KMS-11 (cell line): ENCODE data around the gene TENM3.

Source experiments
- H2AFZ ChIP-seq: fragments of 200-600 bp; sonication (generic); 2 replicates; pipeline ENCODE4 v1.6.1; 2016; ENCODE audit warnings: antibody characterized with exemption, mixed run types, low read depth
- H3K27ac ChIP-seq: fragments of 200-600 bp; sonication (generic); 2 replicates; pipeline ENCODE4 v1.6.1; 2016; ENCODE audit warnings: mild to moderate bottlenecking, mixed run types
- H3K27me3 ChIP-seq: fragments of 200-600 bp; sonication (generic); 2 replicates; pipeline ENCODE4 v1.6.1; 2017; ENCODE audit warnings: mild to moderate bottlenecking, low read depth, mixed run types, moderate library complexity; ENCODE audit not compliant: insufficient read depth
- H3K36me3 ChIP-seq: fragments of 200-600 bp; sonication (generic); 2 replicates; pipeline ENCODE4 v1.6.1; 2017; ENCODE audit warnings: mild to moderate bottlenecking, mixed run types; ENCODE audit not compliant: insufficient read depth
- H3K4me1 ChIP-seq: fragments of 200-600 bp; sonication (generic); 2 replicates; pipeline ENCODE4 v1.6.1; 2016; ENCODE audit warnings: mild to moderate bottlenecking, low read depth, mixed run types; ENCODE audit not compliant: poor library complexity, severe bottlenecking
- H3K4me2 ChIP-seq: fragments of 200-600 bp; sonication (generic); 2 replicates; pipeline ENCODE4 v1.7.0; 2016; ENCODE audit warnings: mild to moderate bottlenecking, mixed run types
- H3K4me3 ChIP-seq: fragments of 200-600 bp; sonication (generic); IDR thresholded peaks from 2 replicates; pipeline ENCODE4 v1.6.1; 2017; ENCODE audit warnings: low read depth, low read length, mixed read lengths; ENCODE audit not compliant: insufficient read depth
- H3K79me2 ChIP-seq: fragments of 200-600 bp; sonication (generic); 2 replicates; pipeline ENCODE4 v1.6.1; 2016; ENCODE audit warnings: low read depth, mixed run types; ENCODE audit not compliant: insufficient read depth
- H3K9ac ChIP-seq: fragments of 200-600 bp; sonication (generic); 2 replicates; pipeline ENCODE4 v1.6.1; 2016; ENCODE audit warnings: mild to moderate bottlenecking, mixed run types
- H4K20me1 ChIP-seq: fragments of 200-600 bp; sonication (generic); 2 replicates; pipeline ENCODE4 v1.6.1; 2016; ENCODE audit warnings: mild to moderate bottlenecking, mixed run types; ENCODE audit not compliant: insufficient read depth
- TF ChIP-seq, protein P1 (sequence below): fragments of 200-600 bp; sonication (generic); conservative IDR thresholded peaks from 2 replicates; pipeline ENCODE4 v1.6.1; 2017; ENCODE audit warnings: low read depth, mild to moderate bottlenecking, antibody characterized with exemption, low read length, moderate library complexity, mixed read lengths

The TENM3 gene

DNA sequence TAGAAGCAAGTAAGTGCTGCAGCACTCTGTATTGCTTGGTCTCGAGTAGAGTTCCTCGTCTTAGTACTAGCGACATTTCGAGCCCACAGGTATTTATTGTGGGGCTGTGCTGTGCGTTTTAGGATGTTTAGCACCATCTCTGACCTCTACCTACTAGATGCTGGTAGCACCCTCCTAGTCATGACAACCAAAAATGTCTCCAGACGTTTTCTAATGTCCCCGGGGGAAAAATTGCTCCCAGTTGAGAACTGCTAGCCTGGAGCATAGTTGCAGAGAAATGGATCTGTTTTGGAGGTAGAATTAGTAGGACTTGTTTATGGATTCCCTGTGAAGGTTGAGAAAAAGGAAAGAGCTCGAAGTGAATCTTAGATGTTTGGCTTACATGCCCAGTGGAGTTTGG is 287.2 kb downstream of the TENM3 start:
- Histone ChIP-seq H3K79me2 (no peaks in the 10 kb centered on the region), H3K4me2 (no peak overlapping the region), H3K36me3 (no peaks in the 10 kb centered on the region), H2AFZ (no peak overlapping the region), H3K27me3 (no peaks in the 10 kb centered on the region), H3K9ac (no peak overlapping the region), H4K20me1 (no peaks in the 10 kb centered on the region), H3K4me1 (no peaks in the 10 kb centered on the region), H3K4me3 (no peak overlapping the region), H3K27ac (no peak overlapping the region)
- TF ChIP-seq, protein P1, sequence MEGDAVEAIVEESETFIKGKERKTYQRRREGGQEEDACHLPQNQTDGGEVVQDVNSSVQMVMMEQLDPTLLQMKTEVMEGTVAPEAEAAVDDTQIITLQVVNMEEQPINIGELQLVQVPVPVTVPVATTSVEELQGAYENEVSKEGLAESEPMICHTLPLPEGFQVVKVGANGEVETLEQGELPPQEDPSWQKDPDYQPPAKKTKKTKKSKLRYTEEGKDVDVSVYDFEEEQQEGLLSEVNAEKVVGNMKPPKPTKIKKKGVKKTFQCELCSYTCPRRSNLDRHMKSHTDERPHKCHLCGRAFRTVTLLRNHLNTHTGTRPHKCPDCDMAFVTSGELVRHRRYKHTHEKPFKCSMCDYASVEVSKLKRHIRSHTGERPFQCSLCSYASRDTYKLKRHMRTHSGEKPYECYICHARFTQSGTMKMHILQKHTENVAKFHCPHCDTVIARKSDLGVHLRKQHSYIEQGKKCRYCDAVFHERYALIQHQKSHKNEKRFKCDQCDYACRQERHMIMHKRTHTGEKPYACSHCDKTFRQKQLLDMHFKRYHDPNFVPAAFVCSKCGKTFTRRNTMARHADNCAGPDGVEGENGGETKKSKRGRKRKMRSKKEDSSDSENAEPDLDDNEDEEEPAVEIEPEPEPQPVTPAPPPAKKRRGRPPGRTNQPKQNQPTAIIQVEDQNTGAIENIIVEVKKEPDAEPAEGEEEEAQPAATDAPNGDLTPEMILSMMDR: no peak

DNA sequence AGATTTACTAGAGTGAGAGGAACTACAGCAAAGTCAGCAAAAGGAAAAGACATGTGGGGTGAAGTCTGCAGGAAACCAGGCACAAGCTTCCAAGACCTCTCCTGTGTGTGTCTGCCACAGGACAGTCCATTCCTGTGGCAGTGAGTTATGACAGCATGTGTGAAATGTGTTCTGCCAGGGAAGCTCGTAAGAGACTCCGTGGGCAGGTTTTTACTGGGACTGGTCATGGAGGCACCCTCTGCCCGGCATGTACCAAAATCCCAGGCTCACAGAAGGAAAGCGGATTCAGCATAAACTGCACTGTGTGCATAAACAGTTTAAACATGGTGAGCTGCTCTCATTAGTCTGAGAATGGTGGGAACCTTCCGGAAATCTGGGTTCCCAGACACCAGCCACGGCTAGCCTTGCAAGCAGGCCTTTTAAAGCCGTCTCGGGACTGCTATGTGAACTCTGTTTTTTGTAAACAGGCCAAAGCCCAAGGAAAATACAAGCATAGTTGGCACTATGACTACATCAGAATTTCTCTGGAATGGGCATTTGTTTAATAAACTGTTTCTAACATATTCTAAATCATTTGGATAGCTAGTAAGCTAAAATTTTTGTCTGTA is 288.5 kb downstream of the TENM3 start:
- Histone ChIP-seq H2AFZ (no peak overlapping the region), H4K20me1 (no peaks in the 10 kb centered on the region), H3K9ac (no peak overlapping the region), H3K4me2 (no peak overlapping the region), H3K36me3 (no peaks in the 10 kb centered on the region), H3K4me1 (no peaks in the 10 kb centered on the region), H3K4me3 (no peak overlapping the region), H3K27me3 (no peaks in the 10 kb centered on the region), H3K27ac (no peak overlapping the region), H3K79me2 (no peaks in the 10 kb centered on the region)
- TF ChIP-seq, protein P1: no peak

DNA sequence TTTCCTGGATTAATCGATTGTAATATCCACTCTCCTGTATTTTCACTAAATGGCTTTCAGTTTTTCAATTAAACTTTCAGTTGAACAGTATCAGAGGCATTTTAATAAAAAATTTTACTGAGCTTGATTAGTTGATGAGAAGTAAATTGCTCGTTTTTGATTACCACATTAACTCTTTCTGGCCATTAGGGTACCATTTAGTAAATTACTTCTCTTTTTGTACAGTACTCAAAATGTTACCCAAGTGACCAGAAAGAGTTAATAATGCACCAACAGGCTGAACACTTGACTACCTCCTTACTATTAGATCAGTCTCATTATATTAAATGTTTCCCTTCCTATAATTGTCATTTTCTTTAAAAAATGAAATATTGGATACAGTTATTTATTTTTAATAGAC is 289.2 kb downstream of the TENM3 start:
- Histone ChIP-seq H3K27ac (no peak overlapping the region), H3K4me3 (no peak overlapping the region), H3K27me3 (no peaks in the 10 kb centered on the region), H3K4me1 (no peaks in the 10 kb centered on the region), H3K36me3 (no peaks in the 10 kb centered on the region), H3K79me2 (no peaks in the 10 kb centered on the region), H3K9ac (no peak overlapping the region), H3K4me2 (no peak overlapping the region), H4K20me1 (no peaks in the 10 kb centered on the region), H2AFZ (no peak overlapping the region)
- TF ChIP-seq, protein P1: no peak

DNA sequence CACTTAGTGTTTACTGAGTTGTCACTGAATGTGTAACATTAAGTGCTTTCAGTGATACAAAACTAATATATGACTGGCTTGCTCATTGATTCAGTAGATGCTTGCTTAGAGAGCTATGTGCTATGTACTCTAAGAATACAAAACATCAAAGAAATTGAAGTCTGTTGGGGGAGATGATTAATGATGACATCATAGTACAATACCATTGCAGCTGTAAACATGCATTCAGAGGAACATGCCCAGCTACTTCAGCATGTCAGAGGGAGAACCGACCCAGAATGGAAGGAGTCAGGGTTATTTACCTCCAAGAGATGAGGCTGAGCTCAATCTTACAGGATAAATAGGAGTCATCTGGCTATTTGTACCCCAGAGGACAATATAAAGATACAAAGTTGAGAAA is 290.8 kb downstream of the TENM3 start:
- Histone ChIP-seq H3K36me3 (no peaks in the 10 kb centered on the region), H3K4me2 (no peak overlapping the region), H2AFZ (no peak overlapping the region), H3K4me3 (no peak overlapping the region), H4K20me1 (no peaks in the 10 kb centered on the region), H3K4me1 (no peaks in the 10 kb centered on the region), H3K79me2 (no peaks in the 10 kb centered on the region), H3K9ac (no peak overlapping the region), H3K27me3 (no peaks in the 10 kb centered on the region), H3K27ac (no peak overlapping the region)
- TF ChIP-seq, protein P1: no peak
